Measurements from ENCODE around the gene IGF1R.

IGF1R gene

GRCh38 chr15:98865397-98866339 is 217.3 kb downstream of the IGF1R start:
- DNase-seq = no peak

GRCh38 chr15:98866511-98866910 is 218.2 kb downstream of the IGF1R start:
- DNase-seq = no peak

DNA sequence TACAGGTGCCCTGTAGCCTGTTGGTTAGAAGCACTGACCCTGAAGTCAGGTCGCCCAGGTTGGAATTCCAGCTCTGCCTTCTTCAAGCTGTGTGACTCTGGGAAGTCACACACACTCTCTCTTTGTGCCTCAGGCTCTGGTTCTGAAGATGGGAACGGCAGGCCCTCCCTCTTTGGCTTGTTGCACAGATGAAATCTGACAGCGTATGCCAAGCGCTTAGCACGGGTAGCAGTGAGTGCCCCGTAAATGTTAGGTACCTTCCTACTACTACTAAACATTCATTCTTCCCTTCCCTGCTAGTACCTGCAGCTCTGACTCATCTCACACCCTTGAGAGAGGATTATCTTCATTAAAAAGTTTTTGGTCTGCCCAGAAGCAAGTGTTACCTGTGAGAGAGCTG is 220.2 kb downstream of the IGF1R start:
- DNase-seq = no peak

DNA sequence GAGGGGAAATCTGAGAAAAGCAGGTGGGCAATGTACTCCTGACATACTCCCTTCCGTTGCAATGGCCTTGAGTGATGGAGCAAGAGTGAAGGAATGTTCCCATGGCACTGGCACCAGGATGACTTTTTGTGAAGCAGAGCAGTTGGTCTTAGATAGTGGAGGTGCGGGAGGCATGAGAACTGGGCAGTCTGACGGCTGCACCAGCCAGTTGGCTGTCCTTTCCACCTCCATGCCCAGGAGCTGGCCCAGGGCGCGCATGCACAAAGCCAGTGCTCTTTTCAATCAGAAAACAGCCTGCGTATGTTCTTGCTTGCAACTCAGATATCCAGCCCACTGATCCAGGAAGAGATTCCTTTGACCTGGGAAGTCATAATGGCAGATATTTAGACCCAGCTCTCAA is 222.4 kb downstream of the IGF1R start:
- DNase-seq = no peak

DNA sequence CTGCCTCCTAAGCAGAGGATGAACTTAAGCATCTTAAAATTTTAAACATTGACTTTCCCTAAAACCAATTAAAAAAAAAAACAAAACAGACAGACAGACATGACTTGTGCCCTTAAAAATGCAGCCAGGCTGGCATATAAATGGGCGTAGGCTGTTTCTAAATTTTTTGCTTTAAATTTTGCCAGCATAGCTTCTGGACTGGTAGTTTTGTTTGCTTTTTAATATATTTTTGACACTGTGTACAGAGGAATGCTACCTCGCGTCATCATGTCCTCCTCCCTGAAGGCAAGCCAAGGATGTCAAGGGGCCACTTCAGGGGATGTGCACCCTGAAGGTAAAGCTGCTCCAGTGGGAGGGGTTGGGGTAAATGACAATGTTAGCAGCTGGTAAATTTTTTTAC is 224.4 kb downstream of the IGF1R start:
- no peak for DNase-seq

DNA sequence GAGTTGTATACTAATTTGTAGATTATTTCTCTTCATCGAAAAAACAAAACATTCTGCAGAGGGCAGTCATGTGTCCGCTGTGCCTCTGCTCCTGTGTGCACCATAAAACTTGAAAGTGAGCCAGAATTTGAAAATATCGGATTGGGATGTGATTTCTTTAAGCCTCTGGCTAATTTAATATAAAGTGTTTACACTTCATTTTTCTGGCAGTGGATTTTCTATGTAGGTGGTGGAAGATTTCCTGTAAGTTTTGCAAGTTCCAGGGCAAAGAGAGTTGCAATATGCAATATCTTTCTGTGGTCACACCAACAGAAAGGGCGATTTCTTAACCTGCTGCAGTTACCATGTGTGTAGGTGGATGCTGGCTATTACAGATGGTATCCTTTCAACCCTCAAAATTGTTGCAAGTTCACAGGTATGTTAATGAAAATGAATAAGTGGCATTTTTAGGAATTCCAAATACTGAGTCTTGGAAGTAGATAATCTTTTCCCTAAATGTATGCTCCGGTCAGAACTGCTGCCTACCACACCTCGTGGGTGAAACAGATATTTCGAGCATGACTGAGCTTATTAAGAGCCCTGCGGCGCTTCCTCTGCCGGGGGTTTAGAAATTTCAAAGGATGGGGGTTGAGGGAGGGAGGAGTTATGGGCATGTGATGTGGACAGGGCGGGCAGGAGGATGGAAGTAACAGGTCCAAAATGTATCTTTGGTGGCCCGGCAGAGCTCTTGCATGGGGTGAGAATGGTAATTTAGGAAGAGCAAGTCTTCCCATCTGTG is 225.3 kb downstream of the IGF1R start:
- DNase-seq = no peak

DNA sequence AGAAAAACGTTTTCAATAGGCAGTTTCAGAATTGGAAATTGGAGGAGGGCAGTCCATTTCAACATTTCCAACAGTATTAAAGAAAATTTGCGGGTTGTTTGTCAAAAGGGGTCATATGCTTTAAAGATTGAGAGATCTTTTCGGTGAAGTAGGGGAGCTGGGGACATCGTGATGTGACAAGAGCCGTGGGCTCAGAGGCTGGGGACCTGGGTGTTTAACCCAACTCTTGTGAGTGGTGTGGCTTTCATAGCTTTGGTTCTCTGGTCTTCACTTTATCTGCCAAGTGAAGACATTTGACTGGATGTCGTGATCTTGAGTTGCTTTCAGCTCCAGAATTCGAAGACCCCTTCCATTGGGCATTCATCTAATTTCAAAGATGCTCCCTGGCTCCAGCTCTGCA is 226.0 kb downstream of the IGF1R start:
- no peak for DNase-seq

DNA sequence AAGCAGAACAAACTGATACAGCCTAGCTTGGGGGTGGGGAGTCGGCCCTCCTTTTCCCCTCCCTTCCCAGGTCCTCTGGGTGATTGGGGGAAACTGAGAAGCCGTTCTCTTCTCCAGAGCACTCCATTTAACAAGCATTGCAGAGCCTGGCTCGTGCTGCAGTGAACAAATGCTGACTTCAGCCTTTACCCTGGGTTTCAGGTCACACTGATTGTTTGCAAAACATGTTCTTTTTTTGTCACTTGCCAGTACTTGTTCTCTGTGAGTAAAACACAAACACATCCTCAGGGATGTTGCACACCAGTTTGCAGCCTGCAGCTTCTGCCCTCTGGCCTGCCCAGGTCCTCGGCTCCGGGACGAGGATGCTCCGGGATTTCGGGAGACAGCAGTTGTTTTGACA is 226.4 kb downstream of the IGF1R start:
- no peak for DNase-seq

DNA sequence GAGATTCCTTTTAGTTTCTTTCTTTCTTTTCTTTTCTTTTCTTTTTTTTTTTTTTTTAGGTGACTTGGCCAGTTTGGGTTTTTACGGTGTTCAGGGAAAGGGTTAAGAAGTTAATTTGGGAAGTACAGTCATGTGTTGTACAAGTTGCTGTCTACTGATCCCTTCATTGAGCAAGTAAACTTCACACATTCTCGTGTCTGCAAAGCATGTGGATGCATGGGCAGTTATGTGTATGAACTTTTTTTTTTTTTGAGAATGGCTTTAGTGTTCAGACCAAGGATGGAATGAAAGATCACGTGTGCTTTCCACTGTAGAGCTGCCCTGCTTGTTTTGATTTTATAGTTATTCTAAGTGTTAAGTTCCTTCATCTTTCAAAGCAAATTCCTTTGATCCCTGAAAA is 227.0 kb downstream of the IGF1R start:
- DNase-seq = no peak

DNA sequence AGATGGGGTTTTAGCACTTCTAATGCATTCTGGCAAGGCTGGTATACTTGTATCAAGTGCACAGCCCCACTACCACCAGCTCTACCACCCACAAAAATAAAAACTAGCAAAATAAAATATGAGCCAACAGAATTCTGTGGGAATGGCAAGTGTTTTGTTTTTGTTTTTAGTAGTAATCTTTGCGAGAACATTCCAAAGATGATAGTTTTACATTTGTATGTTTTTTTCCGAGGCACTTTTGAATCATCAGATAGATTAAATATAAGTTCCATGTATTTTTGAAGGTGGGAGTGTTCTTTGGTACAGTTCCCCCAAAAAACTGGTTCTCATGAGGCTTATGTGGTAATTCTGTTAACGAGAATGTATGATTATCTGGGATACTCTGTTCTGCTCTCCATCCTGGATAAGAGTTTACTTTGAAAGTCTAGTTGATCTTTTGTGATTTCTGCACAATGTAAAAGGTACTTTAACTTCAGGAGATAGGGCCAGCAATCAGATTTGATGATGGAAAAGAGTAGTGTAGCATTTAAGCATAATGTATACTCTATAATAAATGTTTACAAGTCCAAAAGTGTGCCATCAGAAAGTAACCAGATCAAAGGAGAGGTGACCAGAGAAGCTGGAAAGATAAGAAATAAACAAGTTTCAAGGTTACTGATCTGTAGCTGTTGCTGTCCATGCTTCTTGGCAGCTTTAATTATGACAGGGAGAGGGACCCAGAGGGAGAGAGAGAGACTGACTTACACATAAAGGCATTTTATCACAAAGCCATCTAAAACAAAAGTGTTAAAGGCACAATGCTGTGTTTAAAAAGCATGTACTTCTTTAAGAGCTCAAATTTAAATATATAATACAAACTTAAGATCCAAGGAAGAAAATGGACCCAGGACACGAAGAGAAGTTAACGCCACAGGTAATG is 228.4 kb downstream of the IGF1R start:
- no peak for DNase-seq

- no peak for DNase-seq
Measured at GRCh38 chr15:98878172-98878571, 229.8 kb downstream of the IGF1R start.

DNA sequence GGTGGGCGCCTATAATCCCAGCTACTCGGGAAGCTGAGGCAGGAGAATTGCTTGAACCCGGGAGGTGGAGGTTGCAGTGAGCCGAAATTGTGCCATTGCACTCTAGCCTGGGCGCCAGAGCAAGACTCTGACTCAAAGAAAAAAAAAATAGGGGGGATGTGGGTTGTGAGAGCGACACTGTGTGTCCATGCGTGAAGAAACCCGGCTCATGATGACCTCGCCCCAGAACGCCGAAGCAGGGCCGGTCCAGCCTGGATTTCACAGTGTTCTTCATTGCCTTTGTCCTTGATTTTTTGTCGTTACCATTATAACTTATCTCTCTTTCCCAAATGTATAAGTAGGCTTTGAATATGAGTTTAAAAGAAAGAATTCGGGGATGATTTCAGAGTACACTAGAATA is 230.5 kb downstream of the IGF1R start:
- no peak for DNase-seq

DNA sequence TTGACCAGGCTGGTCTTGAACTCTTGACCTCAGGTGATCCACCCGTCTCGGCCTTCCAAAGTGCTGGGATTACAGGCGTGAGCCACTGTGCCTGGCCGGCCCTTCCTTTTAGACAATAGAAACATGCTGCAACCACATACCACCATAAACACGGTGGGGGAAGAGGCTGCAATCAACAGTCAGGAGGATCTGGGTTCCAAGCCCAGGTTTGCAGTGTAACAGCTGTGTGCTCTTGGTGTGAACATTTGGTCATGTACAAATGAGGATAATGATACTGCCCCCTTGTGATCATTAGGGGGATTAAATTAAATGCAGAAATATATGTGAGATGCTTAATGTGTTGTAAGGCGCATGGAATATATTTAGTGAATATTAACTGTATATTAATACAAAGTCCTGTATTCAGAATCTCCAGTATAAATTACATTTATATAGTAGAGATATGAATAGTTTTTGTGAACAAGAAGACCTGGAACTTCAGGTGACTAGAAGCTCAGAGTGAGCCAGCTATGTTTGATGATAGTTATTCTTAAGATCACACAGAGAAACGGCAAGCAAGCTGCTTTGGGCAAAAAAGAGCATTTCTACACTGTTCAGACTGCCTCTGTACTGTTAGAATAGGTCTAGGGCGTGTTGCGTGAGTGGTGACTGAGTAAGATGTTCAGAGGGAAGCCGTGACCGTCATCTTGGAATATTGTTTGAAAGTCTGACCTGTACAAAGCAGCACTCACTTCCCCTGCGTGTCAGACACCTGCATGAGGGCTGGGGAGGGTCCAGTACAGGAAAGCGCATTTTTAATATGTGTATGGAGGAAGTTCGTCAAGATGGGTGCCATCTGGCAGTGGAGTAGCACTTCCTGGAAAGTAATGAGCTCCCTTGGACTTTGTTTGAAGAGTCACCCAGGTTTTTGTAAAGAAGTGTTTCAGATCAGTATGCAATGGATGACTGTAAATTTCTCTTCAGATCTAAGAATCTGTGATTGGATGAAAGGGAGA is 233.5 kb downstream of the IGF1R start:
- DNase-seq = no peak

DNA sequence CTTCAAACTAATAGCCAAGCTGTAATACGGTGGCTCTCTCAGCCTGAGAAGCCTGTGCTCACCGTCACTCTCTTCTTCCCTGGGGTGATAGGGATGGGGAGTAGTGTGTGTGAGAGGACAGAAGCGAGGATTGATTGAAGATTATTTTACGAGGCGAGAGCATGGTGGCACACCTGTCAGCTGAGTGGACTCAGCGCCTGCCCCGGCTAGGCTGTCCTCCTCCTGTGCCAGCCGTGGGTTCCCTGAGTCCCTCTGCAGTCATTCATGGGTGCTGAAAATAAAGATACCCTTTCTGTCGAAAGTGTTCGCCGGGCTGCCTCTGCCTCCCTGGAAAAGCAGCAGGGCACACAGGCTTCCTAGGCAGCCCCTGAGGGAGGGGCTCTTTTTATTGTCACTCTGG is 235.1 kb downstream of the IGF1R start:
- no peak for DNase-seq

GRCh38 chr15:98884894-98885293 is 236.6 kb downstream of the IGF1R start:
- DNase-seq = no peak

DNA sequence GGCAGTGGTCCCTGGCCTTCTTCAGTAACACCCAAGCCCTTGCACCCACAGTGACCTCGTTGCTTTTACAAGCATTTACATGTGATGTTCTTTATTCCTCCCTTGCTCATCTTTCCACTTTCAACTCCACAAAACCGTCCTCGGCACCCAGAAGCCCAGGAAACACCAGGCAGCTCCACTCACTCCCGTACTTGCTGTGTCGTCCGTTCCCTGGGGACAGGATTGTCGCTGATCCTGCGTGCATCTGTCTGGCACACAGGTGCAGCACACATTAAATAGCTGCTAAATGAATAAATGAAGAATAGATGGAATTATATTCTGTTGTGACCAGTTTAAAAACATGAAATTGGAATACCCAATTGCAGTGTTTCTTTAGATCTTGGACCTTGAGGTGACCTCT is 239.6 kb downstream of the IGF1R start:
- DNase-seq = no peak

DNA sequence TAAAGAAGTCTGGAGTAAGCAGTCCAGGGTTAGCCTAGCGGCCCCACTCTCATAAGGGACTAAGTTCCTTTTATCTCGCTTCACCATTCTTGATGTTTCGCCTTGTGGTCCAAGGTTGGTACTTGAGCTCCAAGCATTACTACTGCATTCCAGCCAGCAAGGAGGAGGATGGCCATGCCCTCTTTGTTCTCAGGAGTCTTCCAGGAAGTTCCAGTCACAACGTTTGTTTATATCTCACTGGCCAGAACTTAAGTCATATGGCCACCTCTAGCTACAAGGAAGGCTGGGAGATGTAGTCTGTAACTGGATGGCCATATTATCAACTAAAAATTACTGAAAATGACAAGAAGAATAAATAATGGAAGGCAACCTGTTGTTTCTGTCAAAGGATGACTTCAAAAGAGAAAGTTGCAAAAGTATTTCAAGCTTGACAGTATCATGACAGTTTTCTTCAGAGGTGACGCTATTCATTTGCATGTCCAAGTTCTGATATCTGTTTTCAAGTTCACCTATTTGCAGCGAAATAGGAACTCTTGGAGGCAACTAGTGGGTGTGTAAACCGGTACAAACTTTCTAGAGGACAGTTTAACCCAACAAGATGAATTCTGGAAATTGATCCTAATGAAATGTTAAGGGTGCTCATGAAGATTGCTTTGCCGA is 240.6 kb downstream of the IGF1R start:
- DNase-seq = no peak

DNA sequence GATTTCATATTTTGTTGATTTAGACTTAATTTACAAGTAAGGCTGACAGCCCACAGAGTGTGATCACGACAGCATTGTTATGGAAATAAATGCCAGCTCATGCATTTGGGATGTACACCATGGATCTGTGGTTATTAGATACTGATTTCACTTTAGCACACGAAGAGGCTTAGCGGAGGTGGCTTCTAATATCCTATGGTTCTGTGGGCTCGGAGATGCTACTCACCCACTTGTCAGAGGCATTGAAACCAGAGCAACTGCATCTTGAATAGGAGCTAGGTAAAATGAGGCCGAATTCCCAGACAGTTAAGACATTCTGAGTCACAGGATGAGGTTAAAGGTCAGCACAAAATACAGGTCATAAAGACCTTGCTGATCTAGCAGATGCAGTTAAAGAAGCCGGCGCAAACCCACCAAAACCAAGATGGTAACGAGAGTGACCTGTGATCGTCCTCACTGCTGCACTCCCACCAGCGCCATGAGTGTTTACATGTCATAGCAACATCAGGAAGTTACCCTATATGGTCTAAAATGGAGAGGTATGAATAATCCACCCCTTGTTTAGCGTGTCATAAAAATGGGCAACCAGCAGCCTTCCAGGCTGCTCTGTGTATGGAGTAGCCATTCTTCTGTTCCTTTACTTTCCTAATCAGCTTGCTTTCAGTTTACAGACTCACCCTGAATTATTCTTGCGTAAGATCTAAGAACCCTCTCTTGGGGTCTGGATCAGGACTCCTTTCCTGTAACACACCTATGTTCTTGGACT is 241.8 kb downstream of the IGF1R start:
- DNase-seq = no peak

DNA sequence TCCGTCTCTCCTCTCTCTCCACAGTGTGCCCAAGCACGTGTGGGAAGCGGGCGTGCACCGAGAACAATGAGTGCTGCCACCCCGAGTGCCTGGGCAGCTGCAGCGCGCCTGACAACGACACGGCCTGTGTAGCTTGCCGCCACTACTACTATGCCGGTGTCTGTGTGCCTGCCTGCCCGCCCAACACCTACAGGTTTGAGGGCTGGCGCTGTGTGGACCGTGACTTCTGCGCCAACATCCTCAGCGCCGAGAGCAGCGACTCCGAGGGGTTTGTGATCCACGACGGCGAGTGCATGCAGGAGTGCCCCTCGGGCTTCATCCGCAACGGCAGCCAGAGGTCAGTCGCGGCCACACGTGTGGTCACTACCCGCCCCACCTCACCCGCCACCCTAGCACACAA is 243.0 kb downstream of the IGF1R start:
- DNase-seq = no peak

DNA sequence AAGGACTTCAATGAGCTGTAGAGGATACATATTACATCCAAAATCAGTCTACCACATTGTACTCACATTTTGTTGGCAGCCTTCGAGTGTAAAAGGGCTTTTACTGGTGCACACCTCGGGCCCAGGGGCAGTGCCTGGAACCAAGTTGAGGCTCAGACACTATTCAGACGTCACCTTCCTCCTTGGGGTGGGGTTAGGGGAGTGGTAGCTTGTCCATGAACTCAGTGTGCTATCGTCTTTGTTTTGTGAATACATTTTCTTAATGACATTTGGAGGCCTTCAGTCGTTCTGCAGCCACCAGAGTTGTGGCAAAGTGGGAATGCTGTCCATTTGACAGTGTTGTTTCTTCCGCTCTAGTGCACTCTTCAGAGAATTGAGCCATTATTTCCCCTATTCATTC is 245.1 kb downstream of the IGF1R start:
- DNase-seq = no peak
